ENCODE results near the gene ABCC9.
"Not testable (repeated sequence)": the region's sequence is repeated elsewhere in the genome, so short reads cannot be mapped to it uniquely, and the experiment has no call there.

Gene ABCC9

GRCh38 chr12:21819678-21820077, 121.5 kb downstream of the ABCC9 start:
- no peak overlapping the region for H3K4me3 ChIP-seq (ENCODE audit: low read depth, low read length)

- no peak overlapping the region for H3K4me3 ChIP-seq (ENCODE audit: low read depth, low read length)
These were observed 122.0 kb downstream of the ABCC9 start for GRCh38 chr12:21819236-21819635.

- H3K4me3 ChIP-seq (ENCODE audit: low read depth, low read length) = no peak overlapping the region
These were observed 122.6 kb downstream of the ABCC9 start for GRCh38 chr12:21818627-21819026.

- no peak overlapping the region for H3K4me3 ChIP-seq (ENCODE audit: low read depth, low read length)
These were observed 125.7 kb downstream of the ABCC9 start for GRCh38 chr12:21815306-21816062.

- no peak overlapping the region for H3K4me3 ChIP-seq (ENCODE audit: low read depth, low read length)
These were observed 126.4 kb downstream of the ABCC9 start for GRCh38 chr12:21814814-21815213.

GRCh38 chr12:21814327-21814726, 126.9 kb downstream of the ABCC9 start:
- H3K4me3 ChIP-seq (ENCODE audit: low read depth, low read length) = no peak overlapping the region

- no peak overlapping the region for H3K4me3 ChIP-seq (ENCODE audit: low read depth, low read length)
These were observed 127.5 kb downstream of the ABCC9 start for GRCh38 chr12:21813751-21814150.

- no peak overlapping the region for H3K4me3 ChIP-seq (ENCODE audit: low read depth, low read length)
These were observed 128.1 kb downstream of the ABCC9 start for GRCh38 chr12:21813125-21813524.

GRCh38 chr12:21812340-21812739, 128.9 kb downstream of the ABCC9 start:
- H3K4me3 ChIP-seq (ENCODE audit: low read depth, low read length) = not testable (repeated sequence)

- H3K4me3 ChIP-seq (ENCODE audit: low read depth, low read length) = no peak overlapping the region
These were observed 132.1 kb downstream of the ABCC9 start for GRCh38 chr12:21809100-21809499.

- H3K4me3 ChIP-seq (ENCODE audit: low read depth, low read length) = no peak overlapping the region
These were observed 135.0 kb downstream of the ABCC9 start for GRCh38 chr12:21806255-21806654.

GRCh38 chr12:21801522-21802288, 139.5 kb downstream of the ABCC9 start:
- H3K4me3 ChIP-seq (ENCODE audit: low read depth, low read length) = no peak overlapping the region

GRCh38 chr12:21800011-21800410, 141.2 kb downstream of the ABCC9 start:
- no peak overlapping the region for H3K4me3 ChIP-seq (ENCODE audit: low read depth, low read length)

- H3K4me3 ChIP-seq (ENCODE audit: low read depth, low read length) = no peak overlapping the region
These were observed 143.7 kb downstream of the ABCC9 start for GRCh38 chr12:21797539-21797938.

GRCh38 chr12:21795648-21796328, 145.4 kb downstream of the ABCC9 start:
- no peak overlapping the region for H3K4me3 ChIP-seq (ENCODE audit: low read depth, low read length)

- H3K4me3 ChIP-seq (ENCODE audit: low read depth, low read length) = not testable (repeated sequence)
These were observed 146.2 kb downstream of the ABCC9 start for GRCh38 chr12:21794807-21795595.

GRCh38 chr12:21789687-21790086, 151.5 kb downstream of the ABCC9 start:
- H3K4me3 ChIP-seq (ENCODE audit: low read depth, low read length) = not testable (repeated sequence)

- H3K4me3 ChIP-seq (ENCODE audit: low read depth, low read length) = no peak overlapping the region
These were observed 152.9 kb downstream of the ABCC9 start for GRCh38 chr12:21788089-21788983.

- H3K4me3 ChIP-seq (ENCODE audit: low read depth, low read length) = no peak overlapping the region
These were observed 155.1 kb downstream of the ABCC9 start for GRCh38 chr12:21786041-21786531.

GRCh38 chr12:21782723-21783122, 158.5 kb downstream of the ABCC9 start:
- not testable (repeated sequence) for H3K4me3 ChIP-seq (ENCODE audit: low read depth, low read length)
